ENCODE measurements around the gene OGFOD3. TPM values are rescaled to one million over a fixed set of nuclear protein-coding genes. Genes with fewer than 3 reads are reported as not detected.

OGFOD3 gene
- total RNA-seq, 1 donor from 2014 or later: 24.7 TPM

- intact Hi-C loops (cut with micrococcal nuclease): loop anchor here (10.0 kb wide), 1 partner anchor 205 kb away; no protein-coding TSS in a partner anchor
Observed at GRCh38 chr17:82410014-82410716, 8.2 kb downstream of the OGFOD3 start.

DNA sequence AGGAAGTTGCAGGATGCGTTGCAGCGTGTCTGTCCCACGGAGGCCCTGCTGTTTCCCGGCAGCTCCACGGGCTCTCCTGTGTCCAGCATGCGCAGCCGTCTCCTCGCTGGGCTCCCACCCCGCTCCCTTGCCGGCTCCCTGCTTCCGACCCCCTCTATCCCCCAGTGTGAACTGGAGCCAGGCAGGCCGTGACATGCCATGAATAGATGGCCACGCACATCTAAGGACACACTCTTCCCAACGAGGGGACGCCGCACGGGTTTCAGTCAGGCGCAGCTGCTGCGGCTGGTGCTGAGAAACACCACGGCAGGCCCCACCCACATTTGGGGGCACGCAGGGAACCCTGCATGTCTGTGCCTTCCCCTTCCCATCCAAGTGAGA, 9.5 kb downstream of the OGFOD3 start:
- intact Hi-C loops (cut with micrococcal nuclease): no loop called here

GRCh38 chr17:82408288-82408937, 10.0 kb downstream of the OGFOD3 start:
- intact Hi-C loops (cut with micrococcal nuclease): no loop called here

GRCh38 chr17:82407255-82407654, 11.1 kb downstream of the OGFOD3 start:
- intact Hi-C loops (cut with micrococcal nuclease): no loop called here

DNA sequence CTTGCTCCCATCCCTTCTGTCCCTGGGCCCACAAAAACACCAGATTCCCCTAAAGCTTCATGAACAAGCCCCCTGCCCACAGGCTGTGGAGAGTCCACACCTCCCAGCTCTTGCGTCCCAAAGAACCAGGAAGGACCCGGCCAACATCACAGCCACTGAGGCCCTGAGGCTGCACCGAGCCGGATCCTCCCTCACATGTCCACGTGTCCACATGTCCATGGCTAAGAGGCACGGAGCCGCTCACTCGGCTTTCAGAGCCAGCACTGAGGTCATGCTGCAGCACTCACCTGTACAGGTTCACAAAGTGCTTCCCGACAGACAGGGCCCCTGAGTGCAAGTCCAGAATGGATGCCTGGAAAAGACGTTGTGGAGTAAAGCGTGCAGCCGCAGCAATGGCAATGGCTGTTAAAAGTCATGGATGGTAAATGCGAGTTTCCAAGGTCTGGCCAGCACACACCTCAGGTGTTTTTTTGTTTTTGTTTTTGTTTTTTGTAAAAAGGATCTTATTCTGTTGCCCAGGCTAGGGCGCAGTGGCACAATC, 12.2 kb downstream of the OGFOD3 start:
- intact Hi-C loops (cut with micrococcal nuclease): no loop called here

- intact Hi-C loops (cut with micrococcal nuclease): no loop called here
Observed at GRCh38 chr17:82405051-82405450, 13.3 kb downstream of the OGFOD3 start.

- intact Hi-C loops (cut with micrococcal nuclease): no loop called here
Observed at GRCh38 chr17:82403662-82404660, 14.4 kb downstream of the OGFOD3 start.

DNA sequence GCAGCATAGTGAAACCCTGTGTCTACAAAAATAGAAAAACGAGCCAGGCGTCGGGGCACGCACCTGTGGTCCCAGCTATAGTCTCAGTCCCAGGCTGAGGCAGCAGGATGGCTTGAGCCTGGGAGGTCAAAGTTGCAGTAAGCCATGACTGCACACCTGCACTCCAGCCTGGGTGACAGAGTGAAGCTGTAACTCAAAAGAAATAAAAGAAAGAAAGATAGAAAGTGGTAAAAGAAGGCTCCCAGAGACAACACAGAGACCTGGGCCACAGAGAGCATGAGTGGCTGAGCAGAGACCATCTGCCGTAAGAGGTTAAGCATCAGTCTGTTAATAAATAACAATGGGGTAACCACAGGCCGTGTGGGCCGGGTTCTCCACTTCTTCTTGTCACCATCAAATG, 15.5 kb downstream of the OGFOD3 start:
- intact Hi-C loops (cut with micrococcal nuclease): no loop called here

DNA sequence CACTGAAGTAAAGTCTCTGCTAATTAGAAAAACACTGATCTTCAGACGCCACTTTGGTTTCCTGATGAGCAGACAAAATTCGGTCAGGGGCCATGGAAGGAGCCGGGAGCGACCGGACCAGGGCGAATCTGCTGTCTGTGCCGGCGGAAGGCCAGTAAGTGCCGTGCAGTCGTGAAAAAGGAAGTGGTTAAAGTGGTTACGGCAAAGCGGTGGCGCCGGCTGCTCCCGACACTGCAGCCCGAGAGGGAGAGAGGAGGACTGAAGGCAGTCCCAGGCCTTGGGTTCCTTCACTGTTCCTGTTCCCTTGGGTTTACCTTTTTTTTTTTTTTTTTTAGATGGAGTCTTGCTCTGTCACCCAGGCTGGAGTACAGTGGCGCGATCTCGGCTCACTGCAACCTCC, 17.6 kb downstream of the OGFOD3 start:
- intact Hi-C loops (cut with micrococcal nuclease): loop anchor here (2.0 kb wide), 1 partner anchor 14 kb away; no protein-coding TSS in a partner anchor

DNA sequence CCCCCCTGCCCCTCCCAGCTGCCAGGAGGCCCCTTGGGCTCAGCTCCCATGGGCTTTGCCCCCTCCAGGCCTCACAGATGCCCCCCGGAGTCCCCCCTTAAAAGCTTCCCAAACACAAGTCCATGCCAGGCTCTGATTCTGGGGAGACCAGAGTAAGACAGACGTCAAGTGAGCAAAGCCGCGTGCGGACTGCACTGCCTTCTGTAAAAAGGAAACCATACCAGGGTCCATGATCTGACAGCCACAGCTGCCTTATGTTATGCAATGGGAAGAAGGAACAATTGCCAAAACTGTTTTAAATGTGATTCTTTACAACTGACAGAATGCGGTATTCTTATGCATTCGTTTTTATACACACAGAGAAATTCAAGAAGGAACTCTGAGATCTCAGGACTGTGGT, 18.2 kb downstream of the OGFOD3 start:
- intact Hi-C loops (cut with micrococcal nuclease): loop anchor here (2.0 kb wide), 1 partner anchor 15 kb away; no protein-coding TSS in a partner anchor

DNA sequence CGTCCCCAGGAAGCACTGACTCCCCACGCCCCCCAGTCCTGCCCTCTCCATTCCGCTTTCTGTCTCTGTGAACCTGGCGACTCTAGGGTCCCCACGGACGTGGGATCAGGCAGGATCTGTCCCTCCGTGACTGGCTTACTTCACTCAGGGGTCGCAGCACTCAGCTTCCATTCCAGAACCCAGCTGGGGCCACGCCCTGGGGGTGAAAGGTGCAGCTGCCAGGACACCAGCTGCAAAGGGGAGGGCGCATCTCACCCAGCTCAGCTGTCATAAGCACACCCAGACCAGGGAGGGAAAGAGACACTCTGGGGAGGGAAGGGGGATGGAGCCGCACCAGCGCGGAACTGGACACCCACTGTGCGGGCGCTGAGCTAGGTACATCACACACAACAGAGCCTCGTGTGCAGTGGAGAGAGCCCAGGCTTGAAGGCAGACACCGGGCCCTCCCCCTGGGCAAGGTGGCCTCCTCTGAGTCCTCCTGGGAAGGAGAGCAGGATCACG, 18.7 kb downstream of the OGFOD3 start:
- intact Hi-C loops (cut with micrococcal nuclease): loop anchor here (2.0 kb wide), 1 partner anchor 15 kb away; no protein-coding TSS in a partner anchor

DNA sequence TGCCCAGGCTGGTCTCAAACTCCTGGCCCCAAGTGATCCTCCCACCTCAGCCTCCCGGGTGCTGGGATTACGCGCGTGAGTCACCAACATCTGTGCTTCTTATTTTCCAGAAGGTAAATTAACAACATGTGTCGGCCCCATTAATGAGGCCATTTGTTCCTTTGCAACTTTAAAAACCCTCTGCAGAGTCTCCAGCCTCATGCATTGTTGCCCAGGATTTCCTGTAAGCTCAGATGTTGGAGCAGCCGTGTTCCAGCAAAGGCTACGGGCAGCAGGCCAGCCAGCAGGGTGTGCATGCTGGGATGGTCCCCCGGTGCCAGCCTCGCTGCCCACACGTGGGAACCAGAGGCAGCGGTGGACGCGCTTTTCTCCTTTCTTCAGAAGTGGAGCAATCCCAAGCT, 19.3 kb downstream of the OGFOD3 start:
- intact Hi-C loops (cut with micrococcal nuclease): no loop called here

DNA sequence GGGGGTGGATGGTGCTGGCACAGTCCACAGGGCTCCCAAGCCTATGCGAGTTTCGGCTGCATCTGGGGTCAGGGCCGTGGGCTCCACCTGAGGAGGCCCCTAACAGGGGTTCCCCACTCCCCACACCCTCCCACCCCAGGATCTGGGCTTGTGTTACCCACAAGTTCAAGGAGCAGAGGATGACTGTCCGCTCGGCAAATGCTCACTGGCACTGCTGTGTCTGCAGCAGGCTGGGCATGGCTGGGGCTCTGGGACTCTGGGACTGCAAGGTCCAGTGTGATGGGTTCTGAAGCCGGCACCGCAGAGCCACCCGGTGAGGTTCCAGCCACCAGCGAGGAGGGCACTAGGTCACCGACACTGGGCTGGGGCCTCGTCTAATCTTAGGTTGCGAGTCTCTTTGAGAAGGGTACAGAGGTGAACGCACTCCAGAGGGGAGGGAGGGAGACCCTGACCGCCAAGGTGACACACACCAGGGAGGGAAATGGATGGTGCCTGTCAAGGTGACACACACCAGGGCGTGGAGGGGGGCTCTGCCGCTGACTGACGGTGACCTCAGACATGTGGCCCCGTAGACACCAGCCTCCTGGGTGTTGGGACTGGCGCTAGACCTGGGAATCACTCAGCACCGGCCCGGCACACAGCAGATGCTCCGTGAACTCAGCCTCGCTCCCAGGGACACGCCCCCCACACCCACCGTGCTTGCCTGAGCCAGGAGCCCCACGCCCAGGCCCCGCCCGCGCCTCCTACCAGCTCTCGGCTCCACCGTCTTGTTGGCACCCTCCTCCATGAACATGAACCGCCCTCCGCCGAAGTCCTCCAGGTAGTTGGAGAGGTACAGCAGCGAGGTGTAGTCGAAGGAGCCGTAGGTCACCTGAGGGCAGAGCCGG, 20.7 kb downstream of the OGFOD3 start:
- intact Hi-C loops (cut with micrococcal nuclease): no loop called here

DNA sequence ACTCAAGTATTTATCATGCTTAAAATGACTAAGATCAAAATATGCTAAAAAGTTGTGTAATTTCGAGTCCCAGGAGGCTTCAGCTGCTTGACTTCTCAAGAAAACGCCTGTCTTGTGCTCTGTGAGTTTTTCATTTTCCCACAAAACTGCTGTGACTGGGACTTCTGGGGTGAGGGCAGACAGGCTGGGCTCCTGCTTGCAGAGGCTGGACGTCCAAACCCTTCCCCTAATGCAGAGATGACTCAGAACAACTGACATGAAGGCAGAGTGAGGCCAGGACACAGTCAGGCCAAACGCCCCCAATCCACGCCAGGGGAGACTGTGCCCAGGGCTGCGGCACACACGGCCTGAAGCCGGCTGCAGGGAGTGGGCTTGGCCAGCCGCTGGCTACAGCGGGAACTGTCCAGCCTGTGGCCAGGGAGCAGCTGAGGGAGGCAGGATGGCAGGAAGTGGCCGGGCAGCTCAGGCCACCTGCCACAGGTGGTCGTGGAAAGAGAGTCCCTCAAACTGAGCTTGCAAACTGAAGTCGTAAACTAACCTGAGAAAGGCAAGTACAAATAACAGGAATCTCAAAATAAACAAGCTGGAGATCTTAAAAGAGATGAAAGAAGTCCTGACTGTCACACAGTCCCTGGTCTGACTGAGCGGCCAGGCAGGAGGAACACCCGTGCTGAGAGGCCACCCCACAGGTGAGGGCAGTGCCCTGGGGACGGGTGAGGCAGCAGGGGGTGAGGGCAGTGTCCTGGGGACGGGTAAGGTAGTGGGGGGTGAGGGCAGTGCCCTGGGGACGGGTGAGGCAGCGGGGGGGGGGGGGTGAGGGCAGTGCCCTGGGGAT, 21.6 kb downstream of the OGFOD3 start:
- intact Hi-C loops (cut with micrococcal nuclease): no loop called here

GRCh38 chr17:82394278-82394677, 24.1 kb downstream of the OGFOD3 start:
- intact Hi-C loops (cut with micrococcal nuclease): no loop called here

- intact Hi-C loops (cut with micrococcal nuclease): no loop called here
Observed at GRCh38 chr17:82392941-82393340, 25.4 kb downstream of the OGFOD3 start.

DNA sequence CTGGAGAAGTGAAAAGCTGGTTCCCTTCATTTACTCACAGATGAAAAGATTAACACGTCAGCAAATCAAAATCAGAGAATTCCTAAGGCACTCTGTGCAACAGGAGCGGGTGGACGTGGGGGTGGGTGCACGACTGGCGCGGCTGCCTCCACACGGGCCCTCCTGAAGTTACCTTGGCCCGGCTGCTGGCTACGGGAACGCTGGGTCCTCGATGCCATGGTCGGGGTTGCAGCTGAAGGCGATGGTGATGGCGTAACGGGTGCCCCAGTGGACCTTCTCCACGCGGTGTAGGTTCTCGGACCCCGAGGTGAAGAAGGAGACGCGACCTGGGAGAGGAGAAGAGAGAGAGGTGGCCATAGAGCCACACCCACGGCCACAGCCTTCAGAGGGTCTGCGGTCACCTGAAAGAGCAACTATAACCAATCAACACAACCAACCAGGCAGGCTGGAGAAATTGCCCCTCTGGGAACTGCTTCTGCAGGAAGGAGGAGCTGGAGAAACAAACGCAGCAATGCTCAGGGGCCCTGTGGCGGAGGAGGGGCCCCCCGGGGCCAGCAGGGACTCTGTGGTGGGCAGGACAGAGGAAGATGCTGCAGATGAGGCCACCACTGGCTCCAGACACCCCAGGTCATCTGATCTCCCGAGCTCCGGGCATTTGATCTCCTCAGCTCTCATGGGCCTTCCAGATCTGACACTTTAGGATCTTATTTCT, 26.0 kb downstream of the OGFOD3 start:
- intact Hi-C loops (cut with micrococcal nuclease): no loop called here

- intact Hi-C loops (cut with micrococcal nuclease): no loop called here
Observed at GRCh38 chr17:82391496-82392066, 26.8 kb downstream of the OGFOD3 start.

Measured in T-helper 1 cell treated with Interleukin-12 subunit alpha and Interleukin-12 subunit beta and Interleukin-4 antibody, amounts not matched to agents 30 ng/mL and 1 ng/mL, for 36 hours (primary cell).